Activated T-helper 1 cell treated with anti-CD3 and anti-CD28 coated beads, Interleukin-12 subunit alpha, Interleukin-12 subunit beta, Interleukin-2, Interleukin-4 antibody, amounts not matched to agents 30 ng/mL and 10 ng/mL and 1 ng/mL, durations not matched to agents 14 hours and 24 hours and 36 hours (primary cell): Measurements from ENCODE around the gene ZBTB7A. TPM values are rescaled to one million over a fixed set of nuclear protein-coding genes. Genes with fewer than 3 reads are reported as not detected.

ENCODE experiments used
- DNase-seq: peaks from one replicate; pipeline ENCODE4 v3.0.0; 2021; ENCODE audit warnings: low spot score
- H3K27ac Mint-ChIP-seq: one replicate; pipeline ENCODE4 v1.8.0; 2021; ENCODE audit warnings: mild to moderate bottlenecking, mixed read lengths
- H3K27me3 Mint-ChIP-seq: one replicate; pipeline ENCODE4 v1.8.0; 2022; ENCODE audit warnings: mild to moderate bottlenecking, moderate library complexity, mixed read lengths; ENCODE audit not compliant: insufficient read depth
- H3K36me3 Mint-ChIP-seq: one replicate; pipeline ENCODE4 v1.8.0; 2021; ENCODE audit warnings: low read depth, mixed read lengths
- H3K4me1 Mint-ChIP-seq: one replicate; pipeline ENCODE4 v1.8.0; 2021; ENCODE audit warnings: low read depth, mixed read lengths
- H3K4me3 Mint-ChIP-seq: one replicate; pipeline ENCODE4 v1.8.0; 2021; ENCODE audit warnings: mild to moderate bottlenecking, moderate library complexity, mixed read lengths
- H3K9me3 Mint-ChIP-seq: one replicate; pipeline ENCODE4 v1.8.0; 2021; ENCODE audit warnings: mixed read lengths
- intact Hi-C: fragments of 100-400 bp; cut with micrococcal nuclease; formaldehyde crosslinking; loops from one replicate; pipeline ENCODE4 v1.15.1; 2024
- total RNA-seq: library from RNA; stranded (reverse); gene quantifications from 2 replicates; pipeline ENCODE4 v1.2.3, GENCODE V29; 2022

Gene ZBTB7A
- total RNA-seq, 1 donor from 2014 or later: 41.3 TPM

DNA sequence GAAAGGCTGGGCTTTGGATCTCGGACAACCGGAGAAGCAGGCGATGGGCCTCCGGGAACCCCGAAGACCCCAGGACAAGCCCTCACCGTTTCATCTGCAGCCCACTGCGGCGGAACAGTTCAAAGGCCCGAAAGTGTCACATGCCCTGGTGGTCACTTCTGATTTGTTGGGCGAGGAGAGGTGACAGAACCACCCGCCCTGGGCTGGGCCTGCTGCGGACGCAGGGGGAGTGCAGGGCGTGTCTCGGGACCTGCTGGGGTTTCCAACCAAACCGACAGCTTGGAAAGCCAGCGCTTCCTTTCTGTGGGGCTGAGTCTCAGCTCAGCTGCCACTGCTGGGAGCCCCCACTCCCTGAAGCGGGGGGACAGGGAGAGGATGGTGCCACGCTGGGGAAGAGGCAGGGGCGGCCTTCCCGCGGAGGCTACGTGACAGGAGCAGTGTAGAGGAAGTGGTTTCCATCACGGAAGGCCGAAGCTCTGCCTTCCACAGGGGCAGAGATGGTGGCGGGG lies 22.8 kb upstream of the ZBTB7A start:
- intact Hi-C loops: loop anchor here (1.0 kb wide), 3 partner anchors 14 to 23 kb away; partner anchors contain the start of gene ZBTB7A
- Mint-ChIP-seq H3K9me3 (no peaks in the 10 kb centered on the region), H3K27me3 (no peaks in the 10 kb centered on the region), H3K27ac (peak overlapping the region; percentile 94), H3K36me3 (peaks cover 12% of the 10 kb centered on the region), H3K4me3 (peak overlapping the region; percentile 78), H3K4me1 (peaks cover 18% of the 10 kb centered on the region)
- peak; percentile 69 for DNase-seq

DNA sequence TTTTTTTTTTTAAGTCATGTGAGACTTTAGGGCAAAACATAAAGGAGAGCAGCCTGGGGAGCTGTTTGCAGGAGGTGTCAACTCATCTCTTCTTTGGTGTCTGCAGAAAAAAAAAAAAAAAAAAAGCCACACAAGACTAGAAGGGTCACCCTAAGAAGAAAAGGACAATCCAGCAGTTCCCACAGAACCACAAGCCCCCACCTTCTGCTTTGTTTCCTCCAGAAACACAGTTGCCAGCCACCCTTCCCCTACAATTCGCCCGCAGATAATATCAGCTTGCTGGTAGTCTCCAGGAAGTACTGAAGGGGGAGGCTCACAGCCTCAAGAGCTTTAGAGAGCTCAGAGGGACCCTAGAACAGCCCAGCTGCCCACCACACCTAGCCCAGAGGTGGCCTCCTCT lies 22.3 kb upstream of the ZBTB7A start:
- H3K4me1 Mint-ChIP-seq: peaks cover 18% of the 10 kb centered on the region
- intact Hi-C loops: loop anchor here (1.0 kb wide), 3 partner anchors 14 to 23 kb away; partner anchors contain the start of gene ZBTB7A
- peak overlapping the region; percentile 78 for H3K4me3 Mint-ChIP-seq
- DNase-seq: peak; percentile 60
- peaks cover 12% of the 10 kb centered on the region for H3K36me3 Mint-ChIP-seq
- H3K27me3 Mint-ChIP-seq: no peaks in the 10 kb centered on the region
- no peaks in the 10 kb centered on the region for H3K9me3 Mint-ChIP-seq
- peak overlapping the region; percentile 94 for H3K27ac Mint-ChIP-seq

DNA sequence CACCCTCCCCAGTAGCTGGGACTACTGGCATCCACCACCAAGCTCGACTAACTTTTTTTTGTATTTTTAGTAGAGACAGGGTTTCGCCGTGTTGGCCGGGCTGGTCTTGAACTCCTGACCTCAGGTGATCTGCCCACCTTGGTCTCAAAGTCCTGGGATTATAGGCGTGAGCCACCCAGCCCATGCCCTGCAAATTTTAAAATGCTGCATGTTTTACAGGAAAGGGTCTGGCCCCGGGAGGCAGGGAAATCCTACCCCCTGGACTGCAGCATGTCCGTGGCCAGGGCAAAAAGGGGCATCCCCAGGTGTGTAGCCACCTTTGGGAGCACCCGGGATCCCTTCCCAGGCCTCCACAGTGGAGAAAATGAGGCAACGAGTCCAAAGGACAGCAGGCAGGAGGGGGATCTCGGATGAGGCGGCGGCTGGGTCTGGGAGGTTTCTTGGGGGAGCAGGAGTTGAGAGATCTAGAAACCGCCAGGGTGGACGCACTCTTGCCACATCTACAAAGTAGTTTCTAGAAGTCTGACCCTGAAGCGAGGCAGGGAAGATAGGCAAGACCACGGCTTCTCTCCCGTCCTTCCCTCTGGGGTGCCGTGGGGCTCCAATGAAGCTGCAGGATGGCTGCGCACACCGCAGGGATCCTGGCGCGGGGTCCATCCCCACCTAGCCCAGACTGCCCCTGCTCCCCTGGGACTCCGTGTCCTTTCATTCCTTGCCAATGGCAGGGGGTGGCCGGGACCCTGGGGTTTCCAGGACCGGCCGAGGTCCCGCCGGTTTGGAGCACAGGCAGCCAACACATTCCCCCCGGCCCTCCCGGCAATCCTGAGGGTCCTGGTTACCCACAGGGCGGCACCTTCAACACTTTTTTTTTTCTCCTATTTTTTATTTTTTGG lies 21.3 kb upstream of the ZBTB7A start:
- no peak for DNase-seq

DNA sequence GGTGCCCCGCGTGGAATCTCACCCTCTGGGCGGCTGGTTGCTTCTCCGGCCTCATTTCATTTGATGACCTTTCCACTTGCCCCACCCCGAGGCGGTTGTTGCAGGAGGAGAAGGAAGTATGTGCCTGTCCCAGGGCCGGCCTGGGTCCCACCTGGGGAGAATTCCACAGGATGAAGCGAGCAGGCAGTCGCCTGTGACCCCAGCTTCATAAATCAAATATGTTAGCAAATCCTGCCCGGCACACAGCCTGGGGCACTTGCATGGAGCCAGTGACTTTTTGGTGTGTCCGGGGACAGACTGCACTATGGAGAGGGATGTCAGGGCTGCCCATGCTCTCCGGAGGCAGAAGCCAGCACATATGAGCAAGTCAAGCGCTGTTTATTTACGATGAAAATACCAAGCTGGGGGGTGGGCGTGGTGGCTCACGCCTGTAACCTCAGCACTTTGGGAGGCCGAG lies 19.7 kb upstream of the ZBTB7A start:
- Mint-ChIP-seq H3K4me1 (peaks cover 18% of the 10 kb centered on the region), H3K4me3 (no peak overlapping the region), H3K9me3 (no peaks in the 10 kb centered on the region), H3K27me3 (no peaks in the 10 kb centered on the region), H3K36me3 (peaks cover 7% of the 10 kb centered on the region), H3K27ac (no peak overlapping the region)
- intact Hi-C loops: no loop called here
- no peak for DNase-seq

More for the DNA sequence above, 21.3 kb upstream of the ZBTB7A start:
- peaks cover 7% of the 10 kb centered on the region for H3K36me3 Mint-ChIP-seq
- H3K4me1 Mint-ChIP-seq: peaks cover 18% of the 10 kb centered on the region
- H3K4me3 Mint-ChIP-seq: peak overlapping the region; percentile 78
- intact Hi-C loops: no loop called here
- no peaks in the 10 kb centered on the region for H3K9me3 Mint-ChIP-seq
- no peaks in the 10 kb centered on the region for H3K27me3 Mint-ChIP-seq
- H3K27ac Mint-ChIP-seq: peak overlapping the region; percentile 94

DNA sequence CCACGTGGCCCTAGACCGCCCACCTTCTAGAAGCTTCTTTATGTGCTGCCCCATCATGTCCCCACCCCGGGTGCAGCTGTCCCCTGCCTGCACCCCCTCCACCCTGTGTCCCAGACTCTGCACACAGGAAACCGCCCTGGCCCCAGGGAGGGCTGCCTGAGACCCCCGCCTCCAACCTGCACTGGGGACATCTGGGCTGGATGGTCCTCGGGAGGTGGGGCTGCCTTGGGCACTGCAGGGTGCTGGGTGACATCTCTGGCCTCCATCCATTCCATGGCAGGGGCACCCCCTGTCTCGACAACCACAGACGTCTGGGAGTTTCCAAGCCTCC lies 17.8 kb upstream of the ZBTB7A start:
- H3K27ac Mint-ChIP-seq: peak overlapping the region; percentile 80
- H3K9me3 Mint-ChIP-seq: no peaks in the 10 kb centered on the region
- no peaks in the 10 kb centered on the region for H3K27me3 Mint-ChIP-seq
- H3K4me1 Mint-ChIP-seq: peaks cover 16% of the 10 kb centered on the region
- H3K36me3 Mint-ChIP-seq: peaks cover 2% of the 10 kb centered on the region
- peak overlapping the region; percentile 37 for H3K4me3 Mint-ChIP-seq
- intact Hi-C loops: no loop called here
- DNase-seq: no peak

DNA sequence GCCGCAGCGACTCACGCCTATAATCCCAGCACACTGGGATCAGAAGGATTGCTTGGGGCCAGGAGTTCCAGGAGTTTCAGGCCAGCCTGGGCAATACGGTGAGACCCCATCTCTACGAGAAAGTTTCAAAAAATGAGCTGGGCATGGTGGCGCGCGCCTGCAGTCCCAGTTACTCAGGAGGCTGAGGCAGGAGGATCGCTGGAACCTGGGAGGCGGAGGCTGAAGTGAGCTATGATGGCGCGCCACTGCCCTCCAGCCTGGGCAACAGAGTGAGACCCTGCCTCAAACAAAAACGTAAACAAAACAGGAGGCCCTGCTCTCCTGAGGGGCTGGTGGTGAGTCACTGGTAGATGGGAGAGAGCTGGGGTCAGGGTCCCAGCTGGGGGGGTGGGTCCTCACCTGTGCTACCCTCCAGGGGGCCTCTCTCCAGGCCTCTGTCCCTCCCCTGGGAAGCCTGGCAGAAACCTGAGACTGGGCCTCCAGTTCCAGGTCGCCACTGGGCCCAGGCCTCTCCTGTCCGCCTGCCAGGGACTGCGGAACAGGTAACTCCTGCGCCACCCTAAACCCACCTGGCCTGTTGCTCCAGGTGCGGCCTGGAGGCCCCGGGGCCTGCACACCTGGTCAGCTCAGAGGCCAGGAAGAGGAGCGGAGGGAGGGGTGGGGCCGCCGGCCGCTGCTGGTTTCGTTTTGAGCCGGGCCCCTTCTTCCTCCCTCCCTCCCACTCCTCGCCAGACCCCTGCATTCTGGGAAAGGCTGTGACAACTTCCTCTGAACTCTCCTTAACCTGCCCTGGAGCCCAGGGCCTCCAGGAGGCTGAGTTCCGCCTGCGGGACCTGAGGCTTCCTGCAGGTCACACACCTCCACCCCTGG lies 17.2 kb upstream of the ZBTB7A start:
- intact Hi-C loops: no loop called here
- H3K4me1 Mint-ChIP-seq: peaks cover 14% of the 10 kb centered on the region
- no peaks in the 10 kb centered on the region for H3K9me3 Mint-ChIP-seq

DNA sequence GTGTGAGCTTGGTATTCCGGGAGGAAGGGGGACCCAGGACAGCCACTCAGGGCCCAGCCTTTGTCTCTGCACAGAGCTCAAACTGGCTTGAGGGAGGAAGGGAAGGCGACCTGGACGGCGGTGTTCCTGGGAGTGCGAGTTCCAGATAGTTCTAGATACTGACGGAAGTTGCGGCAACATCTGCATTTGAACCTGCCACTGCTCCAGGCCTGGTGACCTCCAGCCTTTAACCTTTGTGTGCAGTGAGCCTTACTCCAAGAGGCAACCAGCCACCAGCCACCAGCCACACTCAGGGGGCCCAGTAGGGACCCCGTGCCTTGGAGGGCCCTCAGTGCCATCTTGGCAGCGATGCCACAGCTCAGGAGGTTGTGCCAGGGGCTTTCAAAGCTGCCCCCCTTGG lies 15.5 kb upstream of the ZBTB7A start:
- Mint-ChIP-seq H3K36me3 (no peaks in the 10 kb centered on the region), H3K4me1 (peaks cover 16% of the 10 kb centered on the region), H3K4me3 (no peak overlapping the region), H3K9me3 (no peaks in the 10 kb centered on the region), H3K27me3 (no peaks in the 10 kb centered on the region), H3K27ac (no peak overlapping the region)
- no peak for DNase-seq
- intact Hi-C loops: no loop called here

More for the DNA sequence above, 17.2 kb upstream of the ZBTB7A start:
- Mint-ChIP-seq H3K27ac (peak overlapping the region; percentile 80), H3K27me3 (no peaks in the 10 kb centered on the region), H3K36me3 (no peaks in the 10 kb centered on the region), H3K4me3 (peak overlapping the region; percentile 37)
- peak; percentile 37 for DNase-seq

DNA sequence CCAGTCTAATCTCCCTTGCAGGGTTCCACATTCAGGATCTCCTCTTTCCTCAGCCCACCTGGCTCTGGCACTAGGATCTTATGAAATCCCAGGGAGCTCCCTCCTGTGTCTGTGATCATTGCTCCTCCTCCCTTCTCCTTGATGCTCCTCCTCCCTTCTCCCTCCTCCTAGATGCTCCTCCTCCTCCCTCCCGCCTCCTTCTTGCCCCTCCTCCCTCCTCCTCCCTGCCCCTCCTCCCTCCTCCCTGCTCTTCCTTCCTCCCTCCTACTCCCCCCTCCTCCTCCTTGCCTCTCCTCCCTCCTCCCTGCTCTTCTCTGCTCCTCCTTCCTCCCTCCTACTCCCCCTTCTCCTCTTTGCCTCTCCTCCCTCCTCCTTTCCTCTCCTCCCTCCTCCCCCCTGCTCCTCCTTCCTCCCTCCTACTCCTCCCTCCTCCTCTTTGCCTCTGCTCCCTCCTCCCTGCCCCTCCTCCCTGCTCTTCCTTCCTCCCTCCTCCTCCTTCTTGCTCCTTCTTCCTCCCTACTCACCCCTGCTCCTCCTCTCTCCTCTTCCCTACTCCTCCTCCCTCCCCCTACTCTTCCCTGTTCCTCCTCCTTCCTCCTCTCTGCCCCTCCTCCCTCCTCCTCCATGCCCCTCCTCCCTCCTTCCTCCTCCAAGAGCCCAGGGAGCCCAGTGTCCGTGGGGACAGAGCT lies 14.9 kb upstream of the ZBTB7A start:
- H3K4me1 Mint-ChIP-seq: peaks cover 21% of the 10 kb centered on the region
- H3K27ac Mint-ChIP-seq: no peak overlapping the region

DNA sequence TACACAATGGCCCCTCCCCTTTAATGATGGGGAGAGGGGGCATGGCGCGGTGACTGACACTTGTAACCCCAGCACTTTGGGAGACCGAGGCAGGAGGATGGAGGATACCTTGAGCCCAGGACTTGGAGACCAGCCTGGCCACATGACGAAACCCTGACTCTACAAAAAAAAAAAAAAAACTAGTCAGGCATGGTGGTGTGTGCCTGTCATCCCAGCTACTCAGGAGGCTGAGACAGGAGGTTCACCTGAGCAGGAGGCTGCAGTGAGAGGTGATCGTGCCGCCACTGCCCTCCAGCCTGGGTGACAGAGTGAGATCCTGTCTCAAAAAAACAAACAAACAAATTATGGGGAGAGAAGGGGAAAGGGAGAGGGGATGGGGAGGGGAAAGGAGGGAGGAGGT lies 13.8 kb upstream of the ZBTB7A start:
- no peak for DNase-seq
- Mint-ChIP-seq H3K27ac (no peak overlapping the region), H3K27me3 (no peaks in the 10 kb centered on the region), H3K36me3 (no peaks in the 10 kb centered on the region), H3K4me1 (peaks cover 19% of the 10 kb centered on the region), H3K4me3 (no peak overlapping the region), H3K9me3 (no peaks in the 10 kb centered on the region)
- intact Hi-C loops: no loop called here

More for the DNA sequence above, 14.9 kb upstream of the ZBTB7A start:
- DNase-seq: no peak
- no peaks in the 10 kb centered on the region for H3K27me3 Mint-ChIP-seq
- no peak overlapping the region for H3K4me3 Mint-ChIP-seq
- H3K36me3 Mint-ChIP-seq: no peaks in the 10 kb centered on the region
- no peaks in the 10 kb centered on the region for H3K9me3 Mint-ChIP-seq
- intact Hi-C loops: no loop called here

DNA sequence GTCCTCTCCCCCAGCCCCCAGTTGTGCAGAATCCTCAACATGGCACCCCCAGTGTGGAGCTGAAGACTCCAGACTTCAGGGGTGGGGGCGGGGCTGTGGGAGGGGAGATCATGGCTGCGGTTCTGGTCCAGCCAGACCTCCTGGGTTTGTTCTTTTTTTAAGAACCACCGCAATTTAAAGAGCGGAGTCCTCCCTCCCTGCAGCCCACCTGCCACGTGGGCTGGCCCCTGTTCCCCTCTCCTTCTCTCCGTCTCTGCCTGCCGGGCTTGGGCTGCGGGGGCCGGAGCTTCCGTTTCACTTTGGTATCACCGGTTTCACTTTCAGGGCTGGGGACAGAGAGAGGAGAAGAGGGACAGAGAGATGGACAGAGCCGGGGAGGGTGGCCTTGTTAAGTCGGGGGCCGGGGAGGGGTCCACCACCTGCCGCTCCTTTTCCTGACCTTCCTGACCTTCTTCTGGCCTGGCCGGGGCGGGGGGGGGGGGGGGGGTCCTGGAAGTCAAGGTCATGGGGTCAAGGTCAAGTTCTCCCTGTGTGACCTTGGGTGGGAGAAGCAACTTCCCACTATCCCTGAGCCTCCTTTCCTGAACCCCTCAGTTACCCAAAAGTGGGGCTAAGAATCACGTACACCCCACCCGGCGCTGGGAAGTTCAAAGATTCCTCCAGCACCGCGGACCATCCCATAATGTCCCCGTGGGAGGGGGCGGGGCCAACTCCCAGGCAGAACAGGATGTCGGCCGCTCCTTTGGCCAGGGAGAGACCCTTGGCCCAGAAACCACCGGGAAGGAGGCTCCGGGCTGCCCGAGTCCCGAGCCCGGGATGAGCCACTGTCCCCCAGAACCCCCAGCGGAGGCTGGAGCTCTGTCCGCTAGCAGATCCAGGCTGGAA lies 11.3 kb upstream of the ZBTB7A start:
- intact Hi-C loops: loop anchor here (1.0 kb wide), 1 partner anchor 9 kb away; no protein-coding TSS in a partner anchor
- no peaks in the 10 kb centered on the region for H3K27me3 Mint-ChIP-seq

DNA sequence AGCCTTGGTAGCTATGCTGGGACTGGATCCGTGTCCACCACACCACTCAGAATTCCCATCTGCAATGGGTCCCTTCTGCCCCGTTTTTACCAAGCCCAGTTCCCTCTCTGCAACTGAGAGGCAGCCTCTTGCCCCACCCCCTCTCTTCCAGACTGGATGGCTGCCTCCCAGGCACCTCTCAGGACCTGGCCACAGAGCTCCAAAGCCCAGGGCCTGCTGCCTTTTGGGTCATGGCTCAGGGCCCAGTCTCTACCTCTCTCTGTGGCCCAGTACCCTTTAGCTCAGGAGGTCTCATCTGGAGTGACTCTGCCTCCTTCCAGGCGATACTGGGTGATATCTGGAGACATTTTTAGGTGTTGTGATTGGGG lies 10.3 kb upstream of the ZBTB7A start:
- intact Hi-C loops: no loop called here
- no peaks in the 10 kb centered on the region for H3K27me3 Mint-ChIP-seq
- H3K27ac Mint-ChIP-seq: peak overlapping the region; percentile 63
- H3K9me3 Mint-ChIP-seq: no peaks in the 10 kb centered on the region
- H3K4me1 Mint-ChIP-seq: peaks cover 32% of the 10 kb centered on the region
- H3K4me3 Mint-ChIP-seq: no peak overlapping the region
- no peak for DNase-seq
- no peaks in the 10 kb centered on the region for H3K36me3 Mint-ChIP-seq

More for the DNA sequence above, 11.3 kb upstream of the ZBTB7A start:
- DNase-seq: peak; percentile 41
- peak overlapping the region; percentile 61 for H3K4me3 Mint-ChIP-seq
- peaks cover 32% of the 10 kb centered on the region for H3K4me1 Mint-ChIP-seq
- peak overlapping the region; percentile 83 for H3K27ac Mint-ChIP-seq
- no peaks in the 10 kb centered on the region for H3K36me3 Mint-ChIP-seq
- H3K9me3 Mint-ChIP-seq: no peaks in the 10 kb centered on the region
